DND-41 (cell line): ENCODE results near the gene PTPRN2.

ENCODE experiments used
- ATAC-seq: fragments of 200-7000 bp; cut with Tn5 transposase; 3 replicates; pipeline ENCODE4 v1.9.1; 2021; ENCODE audit warnings: low read depth; ENCODE audit not compliant: insufficient read depth
- DNase-seq: peaks from one replicate; pipeline ENCODE4 v3.0.0-alpha.2; 2020
- H2AFZ ChIP-seq: 2 replicates; pipeline ENCODE4 v1.6.0; 2012; ENCODE audit warnings: low read depth, low read length
- H3K27ac ChIP-seq: 2 replicates; pipeline ENCODE4 v1.5.1; 2012; ENCODE audit warnings: low read length, inconsistent platforms
- H3K27me3 ChIP-seq: fragments of 200-600 bp; sonication (generic); 2 replicates; pipeline ENCODE4 v1.6.0; 2012; ENCODE audit warnings: low read length, mild to moderate bottlenecking, inconsistent platforms; ENCODE audit not compliant: insufficient read depth, poor library complexity
- H3K36me3 ChIP-seq: 2 replicates; pipeline ENCODE4 v1.5.1; 2012; ENCODE audit warnings: low read length, inconsistent platforms; ENCODE audit not compliant: insufficient read depth
- H3K4me1 ChIP-seq: 2 replicates; pipeline ENCODE4 v1.5.1; 2012; ENCODE audit warnings: mild to moderate bottlenecking, low read length; ENCODE audit not compliant: insufficient read depth
- H3K4me2 ChIP-seq: 2 replicates; pipeline ENCODE4 v1.6.0; 2012; ENCODE audit warnings: mild to moderate bottlenecking, moderate library complexity, low read length, inconsistent platforms; ENCODE audit not compliant: insufficient read depth
- H3K4me3 ChIP-seq, 2 experiments: fragments of 200-600 bp in 1 of 2; shearing (Covaris generic) in 1 of 2; 2 replicates each; pipeline ENCODE4 v1.5.1; 2012 to 2016; ENCODE audit warnings: inconsistent platforms in 2 of 2, low read length in 2 of 2, mild to moderate bottlenecking in 2 of 2, low read depth in 1 of 2, moderate library complexity in 1 of 2
- H3K79me2 ChIP-seq: 2 replicates; pipeline ENCODE4 v1.6.0; 2012; ENCODE audit warnings: low read length, inconsistent platforms; ENCODE audit not compliant: insufficient read depth
- H3K9ac ChIP-seq: 2 replicates; pipeline ENCODE4 v1.6.0; 2012; ENCODE audit warnings: low read depth, mild to moderate bottlenecking, inconsistent platforms, low read length, moderate library complexity
- H3K9me3 ChIP-seq: 2 replicates; pipeline ENCODE4 v1.5.1; 2012; ENCODE audit warnings: low read length, moderate library complexity, mild to moderate bottlenecking, inconsistent platforms; ENCODE audit not compliant: insufficient read depth, severe bottlenecking
- H4K20me1 ChIP-seq: 2 replicates; pipeline ENCODE4 v1.6.0; 2012; ENCODE audit warnings: low read length; ENCODE audit not compliant: insufficient read depth
- EZH2 ChIP-seq: IDR thresholded peaks from 3 replicates; pipeline ENCODE4 v1.6.1; 2012; ENCODE audit warnings: borderline replicate concordance, low read depth, mild to moderate bottlenecking, moderate library complexity, low read length, inconsistent platforms; ENCODE audit not compliant: severe bottlenecking
- TF ChIP-seq, protein P1 (sequence below): IDR thresholded peaks from 2 replicates; pipeline ENCODE4 v1.5.1; 2012; ENCODE audit warnings: borderline replicate concordance, low read length, moderate library complexity, mild to moderate bottlenecking; ENCODE audit not compliant: poor library complexity, severe bottlenecking; ENCODE audit errors: extremely low read depth

Gene PTPRN2

DNA sequence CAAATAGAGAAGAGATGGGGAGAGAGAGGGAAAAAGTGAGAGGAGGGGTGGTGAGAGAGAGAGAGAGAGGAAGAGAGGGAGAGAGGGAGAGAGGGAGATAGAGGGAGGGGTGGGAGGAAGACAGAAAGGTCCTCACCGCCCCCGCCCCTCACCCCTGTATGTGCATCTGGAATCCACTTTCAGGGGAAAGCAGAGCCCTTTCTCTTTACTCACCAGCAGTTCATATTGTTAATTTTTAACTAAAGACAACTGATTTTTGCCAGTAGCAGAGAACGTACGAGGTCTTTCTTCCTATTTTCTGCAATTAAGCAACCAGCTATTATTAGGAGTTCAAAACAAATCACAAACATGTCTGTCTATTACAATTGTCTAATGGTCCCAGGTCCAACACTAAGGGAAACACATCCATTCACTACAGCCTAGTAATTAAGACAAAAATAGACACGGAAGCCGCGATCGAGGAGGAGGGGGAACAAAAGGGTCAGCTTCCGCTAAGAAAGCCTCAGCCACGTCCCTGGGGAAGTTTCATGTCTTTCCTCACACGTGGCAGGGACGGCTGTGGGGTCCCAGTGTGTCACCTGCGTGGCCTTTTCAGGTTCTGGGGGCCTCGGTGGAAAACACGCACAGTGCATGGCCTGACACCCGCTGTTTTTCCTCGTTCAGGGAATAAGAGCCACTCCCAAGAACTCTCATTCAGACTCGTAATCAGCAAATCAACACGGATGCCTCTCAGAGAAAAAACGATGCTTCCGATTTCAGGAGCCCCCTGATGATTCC is 572.0 kb downstream of the PTPRN2 start:
- ATAC-seq (no peak), DNase-seq (no peak)
- peaks cover 4% of the 10 kb centered on the region; the same call in 1 of the 2 replicates for H3K4me1 ChIP-seq
- TF ChIP-seq EZH2 = no peak
- TF ChIP-seq, protein P1, sequence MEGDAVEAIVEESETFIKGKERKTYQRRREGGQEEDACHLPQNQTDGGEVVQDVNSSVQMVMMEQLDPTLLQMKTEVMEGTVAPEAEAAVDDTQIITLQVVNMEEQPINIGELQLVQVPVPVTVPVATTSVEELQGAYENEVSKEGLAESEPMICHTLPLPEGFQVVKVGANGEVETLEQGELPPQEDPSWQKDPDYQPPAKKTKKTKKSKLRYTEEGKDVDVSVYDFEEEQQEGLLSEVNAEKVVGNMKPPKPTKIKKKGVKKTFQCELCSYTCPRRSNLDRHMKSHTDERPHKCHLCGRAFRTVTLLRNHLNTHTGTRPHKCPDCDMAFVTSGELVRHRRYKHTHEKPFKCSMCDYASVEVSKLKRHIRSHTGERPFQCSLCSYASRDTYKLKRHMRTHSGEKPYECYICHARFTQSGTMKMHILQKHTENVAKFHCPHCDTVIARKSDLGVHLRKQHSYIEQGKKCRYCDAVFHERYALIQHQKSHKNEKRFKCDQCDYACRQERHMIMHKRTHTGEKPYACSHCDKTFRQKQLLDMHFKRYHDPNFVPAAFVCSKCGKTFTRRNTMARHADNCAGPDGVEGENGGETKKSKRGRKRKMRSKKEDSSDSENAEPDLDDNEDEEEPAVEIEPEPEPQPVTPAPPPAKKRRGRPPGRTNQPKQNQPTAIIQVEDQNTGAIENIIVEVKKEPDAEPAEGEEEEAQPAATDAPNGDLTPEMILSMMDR = no peak
- H3K79me2 ChIP-seq = no peaks in the 10 kb centered on the region
- no peak overlapping the region for H3K27ac ChIP-seq
- H3K27me3 ChIP-seq = no peaks in the 10 kb centered on the region
- no peaks in the 10 kb centered on the region for H4K20me1 ChIP-seq
- no peak overlapping the region for H3K9ac ChIP-seq
- H2AFZ ChIP-seq = no peak overlapping the region
- H3K4me2 ChIP-seq = no peak overlapping the region
- no peaks in the 10 kb centered on the region for H3K36me3 ChIP-seq
- H3K9me3 ChIP-seq = no peaks in the 10 kb centered on the region
- H3K4me3 ChIP-seq = no peak overlapping the region

- H3K79me2 ChIP-seq = no peaks in the 10 kb centered on the region
- H3K36me3 ChIP-seq = no peaks in the 10 kb centered on the region
- H3K9me3 ChIP-seq = no peaks in the 10 kb centered on the region
- no peak overlapping the region for H3K9ac ChIP-seq
- H3K4me3 ChIP-seq = no peak overlapping the region
- no peak for ATAC-seq
- H3K4me2 ChIP-seq = no peak overlapping the region
- peaks cover 1% of the 10 kb centered on the region for H3K27me3 ChIP-seq
- peaks cover 4% of the 10 kb centered on the region; the same call in 1 of the 2 replicates for H3K4me1 ChIP-seq
- TF ChIP-seq, protein P1 = no peak
- no peak for TF ChIP-seq EZH2
- H4K20me1 ChIP-seq = no peaks in the 10 kb centered on the region
- DNase-seq = no peak
- H3K27ac ChIP-seq = no peak overlapping the region
- no peak overlapping the region for H2AFZ ChIP-seq
These were observed 572.6 kb downstream of the PTPRN2 start for GRCh38 chr7:158014976-158015375.

DNA sequence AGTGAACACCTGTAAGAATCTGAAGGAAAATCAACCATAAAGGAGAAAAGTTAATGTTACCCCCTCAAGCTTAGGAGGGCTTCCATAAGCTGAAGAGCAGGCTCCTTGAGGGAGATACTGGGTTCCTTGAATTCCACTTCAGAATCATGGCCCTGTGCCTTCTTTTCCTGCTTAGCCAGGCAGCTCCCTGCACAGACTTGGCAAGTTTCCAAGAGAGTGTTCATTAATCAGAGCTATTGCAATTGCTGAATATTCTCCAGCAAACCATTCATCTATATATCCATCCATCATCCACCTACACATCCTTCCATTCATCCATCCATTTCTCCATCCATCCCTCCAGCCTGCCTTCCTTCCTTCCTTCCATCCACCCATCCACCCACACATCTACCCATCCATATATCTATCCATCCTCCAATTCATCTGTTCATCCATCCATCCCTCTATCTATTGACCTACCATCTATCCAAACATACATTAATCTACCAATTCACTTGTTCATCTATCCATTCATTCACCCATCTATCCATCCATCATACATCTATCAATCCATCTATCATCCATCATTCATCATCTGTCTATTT is 574.4 kb downstream of the PTPRN2 start:
- Histone ChIP-seq H3K4me3 (no peak overlapping the region), H3K4me1 (peaks cover 4% of the 10 kb centered on the region; the same call in 1 of the 2 replicates), H2AFZ (no peak overlapping the region), H3K36me3 (no peaks in the 10 kb centered on the region), H3K9ac (no peak overlapping the region), H3K79me2 (no peaks in the 10 kb centered on the region), H4K20me1 (no peaks in the 10 kb centered on the region), H3K9me3 (no peaks in the 10 kb centered on the region), H3K27me3 (peaks cover 3% of the 10 kb centered on the region), H3K4me2 (no peak overlapping the region), H3K27ac (no peak overlapping the region)
- TF ChIP-seq EZH2 = no peak
- TF ChIP-seq, protein P1 = no peak
- ATAC-seq (no peak), DNase-seq (no peak)
